Stimulated activated naive CD8-positive, alpha-beta T cell treated with anti-CD3 and anti-CD28 coated beads, Interleukin-15, Interleukin-2, amounts not matched to agents 100 U/mL and 50 U/mL, for 24 hours (primary cell): ENCODE measurements around the gene TMEM43.

Experiments used
- ATAC-seq: fragments of 150-1000 bp; cut with Tn5 transposase; one replicate; pipeline ENCODE4 v1.10.0; 2021
- DNase-seq: peaks from one replicate; pipeline ENCODE4 v3.0.0; 2021

TMEM43 gene

DNA sequence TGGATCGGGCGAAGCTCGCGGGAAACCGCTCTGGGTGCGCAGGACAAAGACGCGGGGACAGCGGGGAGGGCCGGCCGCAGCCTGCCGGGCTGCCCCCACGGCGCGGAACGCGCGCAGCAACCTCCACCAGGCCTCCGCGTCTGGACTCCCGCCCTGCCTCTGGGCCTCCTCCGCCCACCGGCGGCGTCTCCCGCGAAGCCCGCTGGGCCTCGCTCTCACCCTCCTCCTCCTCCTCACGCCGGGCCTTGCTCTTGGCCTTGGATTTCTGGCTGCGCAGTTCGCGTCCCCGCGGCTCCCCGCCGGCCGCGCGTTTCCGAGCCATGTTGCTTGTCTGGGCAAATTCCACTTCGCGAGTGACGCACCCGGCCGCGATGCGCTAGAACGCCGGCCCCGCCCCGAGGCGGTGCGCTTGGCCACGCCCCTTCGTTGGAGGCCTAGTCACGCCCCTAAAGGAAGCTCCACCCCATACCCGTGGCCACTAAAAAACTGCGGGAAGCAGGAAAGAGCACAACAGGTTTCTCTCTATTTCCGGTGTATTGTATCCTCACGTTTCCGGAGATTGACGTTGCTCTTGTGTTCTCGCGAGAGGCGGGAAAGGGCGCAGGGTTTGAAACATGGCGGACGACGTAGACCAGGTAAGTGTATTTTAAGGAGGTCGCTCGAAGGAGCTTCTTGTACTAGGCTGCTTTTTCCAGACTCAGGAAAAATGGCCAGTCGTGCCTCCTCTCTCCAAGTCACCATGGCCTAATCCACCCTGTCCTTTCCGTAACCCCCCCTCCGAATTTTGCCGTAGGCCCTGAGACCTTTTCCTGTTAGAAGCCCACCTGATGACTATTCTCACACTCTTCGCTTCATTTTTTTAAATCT is 53.6 kb downstream of the TMEM43 start, which contains the start of the genes LSM3 and XPC:
LSM3 (plus strand) TSS at position 571 of the 867 bp plus-strand sequence; CDS start at position 615, 44 bp downstream.
XPC (minus strand) TSS at position 355 of the 867 bp plus-strand sequence; CDS start at position 322, 33 bp downstream.
- peak; percentile 95 for DNase-seq
- ATAC-seq: peak; percentile 95

DNA sequence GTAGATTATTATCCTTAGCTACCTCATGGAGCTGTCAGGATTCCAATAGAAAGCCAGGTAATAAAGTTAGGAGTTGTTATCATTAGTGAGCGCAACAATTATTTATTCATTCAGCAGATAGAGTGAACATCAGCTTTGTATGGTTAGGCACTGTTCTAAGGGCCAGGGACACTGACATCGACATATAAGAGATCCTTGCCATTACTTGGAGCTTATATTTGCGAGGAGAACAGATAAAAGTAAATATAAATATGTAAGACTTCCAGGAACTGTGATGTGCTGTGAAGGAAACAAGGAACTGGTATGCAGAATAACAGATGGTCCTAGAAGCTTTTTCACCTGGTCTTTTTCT is 54.2 kb downstream of the TMEM43 start:
- ATAC-seq: no peak
- no peak for DNase-seq

DNA sequence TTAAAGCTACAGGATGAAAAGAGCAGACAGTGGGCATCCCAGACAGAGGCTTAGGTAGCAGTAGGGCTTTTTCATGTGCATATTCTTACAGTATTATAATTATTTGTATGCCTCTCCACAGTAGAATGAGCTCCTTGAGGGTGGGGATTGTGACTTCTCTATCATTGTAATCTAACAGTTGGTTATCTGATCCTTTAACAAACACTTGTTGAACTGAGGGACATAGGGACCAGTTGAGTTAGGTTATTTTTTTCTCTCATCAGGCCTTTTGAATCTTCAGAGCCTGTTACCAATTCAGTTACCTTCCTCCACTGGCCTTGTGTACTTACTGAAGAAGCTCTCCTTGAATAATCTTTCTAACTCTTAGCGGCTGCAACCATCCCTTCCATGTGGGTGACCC is 54.9 kb downstream of the TMEM43 start:
- DNase-seq: no peak
- no peak for ATAC-seq

DNA sequence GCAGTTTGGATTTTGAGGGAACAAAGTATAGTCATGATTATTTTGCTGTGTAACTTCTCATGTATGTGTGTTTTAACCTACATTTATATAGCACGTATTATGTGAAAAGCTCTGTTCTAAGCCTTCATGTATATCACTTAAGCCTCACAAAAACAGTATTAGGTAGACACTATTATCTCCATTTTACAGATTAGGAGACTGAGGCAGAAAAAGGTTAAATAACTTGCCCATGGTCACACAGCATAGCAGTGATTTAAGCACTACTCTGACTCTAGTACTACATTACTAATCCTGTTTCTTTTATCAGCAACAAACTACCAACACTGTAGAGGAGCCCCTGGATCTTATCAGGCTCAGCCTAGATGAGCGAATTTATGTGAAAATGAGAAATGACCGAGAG is 56.4 kb downstream of the TMEM43 start:
- DNase-seq (no peak), ATAC-seq (no peak)

DNA sequence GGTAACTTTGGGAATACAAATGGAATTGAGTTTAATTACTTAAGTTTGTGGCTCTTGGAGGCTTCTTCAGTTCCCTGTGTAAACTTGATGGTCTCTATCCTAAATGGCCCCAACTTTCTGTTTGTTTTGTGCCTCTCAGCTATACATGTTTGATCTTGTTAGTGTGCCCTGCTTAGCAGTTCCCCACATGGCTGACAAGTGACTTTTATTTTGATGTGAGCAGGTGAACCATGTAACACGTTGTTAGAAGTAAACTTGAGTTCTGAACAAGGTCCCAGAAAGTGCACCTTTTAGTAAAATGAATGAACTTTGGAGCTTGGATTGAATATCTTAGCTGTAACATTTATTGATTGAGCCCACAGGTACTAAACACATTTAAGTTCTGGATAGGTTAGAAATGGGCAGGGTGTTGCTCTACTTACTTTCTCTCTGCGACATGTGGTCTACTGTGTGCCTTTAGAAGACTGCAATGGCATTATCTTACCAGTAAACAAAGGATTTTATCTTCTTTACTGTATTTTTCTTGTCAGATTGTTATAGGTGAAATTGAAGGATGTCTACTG is 58.2 kb downstream of the TMEM43 start:
- no peak for DNase-seq
- no peak for ATAC-seq

DNA sequence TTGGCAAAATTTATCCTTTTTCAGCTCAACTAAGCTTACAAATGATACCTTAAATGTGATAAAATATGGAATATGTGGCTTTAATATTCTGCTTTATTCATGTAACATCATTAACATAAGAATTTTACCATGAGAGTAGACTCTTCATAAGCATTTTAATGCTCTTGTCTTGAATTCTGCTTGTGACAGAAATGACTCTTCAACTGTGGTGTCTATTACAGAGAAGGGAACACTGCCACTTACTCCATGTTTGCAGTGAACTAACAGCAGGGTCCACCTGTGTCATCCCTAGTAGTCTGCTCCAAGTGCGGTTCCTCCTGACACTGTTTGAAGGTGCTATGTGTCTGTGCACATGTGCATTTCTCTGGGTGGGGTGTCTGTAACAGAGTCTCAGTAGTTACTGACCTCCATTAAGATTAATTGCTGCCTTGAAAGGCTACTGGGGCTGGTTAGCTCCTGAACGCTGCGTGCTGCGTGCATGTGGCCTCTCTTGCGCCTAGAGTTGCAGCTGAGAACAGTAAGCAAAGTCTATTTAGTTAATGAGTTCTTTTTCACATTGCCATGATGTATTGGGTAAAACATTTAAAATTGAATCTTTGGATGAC is 62.1 kb downstream of the TMEM43 start:
- DNase-seq (no peak), ATAC-seq (no peak)

DNA sequence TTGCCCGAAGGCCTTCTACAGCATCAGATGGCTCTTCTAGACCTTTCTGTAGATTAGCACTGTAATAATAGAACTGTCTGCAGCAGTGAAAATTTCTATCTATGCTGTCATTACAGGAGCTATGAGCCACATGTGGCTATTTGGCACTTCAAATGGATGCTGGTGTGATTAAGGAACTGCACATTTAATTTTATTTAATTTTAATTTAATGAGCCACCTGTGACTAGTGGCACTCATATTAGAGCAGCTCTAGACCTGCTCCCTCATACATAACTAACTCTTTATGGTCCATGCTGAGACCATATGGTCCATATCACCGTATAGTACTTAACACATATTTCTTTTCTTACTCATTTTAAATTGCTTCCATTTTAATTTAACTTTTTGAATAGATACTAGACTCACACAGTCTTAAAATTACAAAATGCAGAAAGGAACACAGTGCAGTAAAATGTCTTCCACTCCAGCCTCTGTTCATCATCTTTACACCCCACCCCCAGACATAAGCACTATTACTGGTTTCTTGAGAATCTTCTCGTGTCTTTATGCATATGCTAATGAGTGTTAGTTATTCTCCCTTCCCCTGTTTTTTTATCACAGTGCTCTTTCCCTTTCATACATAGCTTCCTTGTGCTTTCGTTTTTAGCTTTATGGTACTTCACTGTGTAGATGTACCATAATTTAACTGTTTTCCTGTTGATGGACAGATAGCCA is 63.3 kb downstream of the TMEM43 start:
- DNase-seq (no peak), ATAC-seq (no peak)
